AG09309 (cell line): ENCODE data around the gene SLC25A20.
A peak's percentile ranks its signal among the peaks of the same experiment; 100 is the strongest.

Source experiments
- DNase-seq: peaks from one replicate; pipeline ENCODE4 v3.0.0-alpha.2; 2010; ENCODE audit warnings: low read depth
- H3K4me3 ChIP-seq: 2 replicates; pipeline ENCODE4 v1.5.1; 2011; ENCODE audit warnings: mild to moderate bottlenecking, low read depth, low read length, moderate library complexity; ENCODE audit not compliant: control insufficient read depth
- TF ChIP-seq, protein P1 (sequence below): IDR thresholded peaks from 2 replicates; pipeline ENCODE4 v1.5.1; 2011; ENCODE audit warnings: mild to moderate bottlenecking, low read depth, low read length, inconsistent platforms; ENCODE audit not compliant: insufficient read depth, control insufficient read depth; ENCODE audit errors: missing control alignments

SLC25A20 gene, protein sequence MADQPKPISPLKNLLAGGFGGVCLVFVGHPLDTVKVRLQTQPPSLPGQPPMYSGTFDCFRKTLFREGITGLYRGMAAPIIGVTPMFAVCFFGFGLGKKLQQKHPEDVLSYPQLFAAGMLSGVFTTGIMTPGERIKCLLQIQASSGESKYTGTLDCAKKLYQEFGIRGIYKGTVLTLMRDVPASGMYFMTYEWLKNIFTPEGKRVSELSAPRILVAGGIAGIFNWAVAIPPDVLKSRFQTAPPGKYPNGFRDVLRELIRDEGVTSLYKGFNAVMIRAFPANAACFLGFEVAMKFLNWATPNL

DNA sequence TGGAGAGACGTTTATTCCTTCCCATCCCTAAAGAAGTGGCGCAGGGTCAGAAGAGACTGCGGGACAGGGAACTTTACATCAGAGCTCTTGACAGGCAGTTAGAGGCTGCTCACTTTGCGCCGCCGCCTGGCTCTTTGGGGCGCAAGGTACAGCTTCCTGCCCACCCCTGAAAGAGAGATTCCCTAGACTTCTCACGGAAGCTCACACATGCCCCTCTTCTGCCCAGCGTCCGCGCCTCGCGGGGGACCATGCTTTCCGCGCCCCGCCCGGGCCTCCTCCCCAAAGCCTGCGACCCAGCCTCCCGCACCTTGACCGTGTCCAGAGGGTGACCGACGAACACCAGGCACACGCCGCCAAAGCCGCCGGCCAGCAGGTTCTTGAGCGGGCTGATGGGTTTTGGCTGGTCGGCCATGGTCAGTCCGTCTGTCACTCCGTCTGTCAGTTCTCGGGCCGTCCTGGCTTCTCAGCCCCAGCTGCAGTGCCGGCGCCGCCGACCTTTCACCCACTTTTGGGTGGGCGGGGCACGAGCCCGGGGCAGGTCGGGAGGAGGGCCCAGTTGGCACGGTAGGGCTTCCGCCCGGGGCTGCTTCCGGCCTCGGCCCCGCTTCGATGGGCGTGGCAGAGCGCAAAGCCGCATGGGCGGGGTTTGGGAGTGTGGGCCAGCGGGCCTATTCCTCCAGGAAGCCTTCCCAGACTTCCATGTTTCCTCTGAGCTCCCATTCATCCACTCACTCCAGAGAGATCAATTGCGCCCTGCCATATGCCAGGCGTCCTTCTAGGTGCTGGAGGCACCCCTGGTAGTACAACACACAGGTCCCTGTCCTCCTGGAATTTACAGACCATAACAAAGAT lies at the start of gene SLC25A20:
SLC25A20 (minus strand) TSS at position 500 of the 852 bp plus-strand sequence; CDS start at position 412, 88 bp downstream.
- DNase-seq: peak; percentile 24
- TF ChIP-seq, protein P1, sequence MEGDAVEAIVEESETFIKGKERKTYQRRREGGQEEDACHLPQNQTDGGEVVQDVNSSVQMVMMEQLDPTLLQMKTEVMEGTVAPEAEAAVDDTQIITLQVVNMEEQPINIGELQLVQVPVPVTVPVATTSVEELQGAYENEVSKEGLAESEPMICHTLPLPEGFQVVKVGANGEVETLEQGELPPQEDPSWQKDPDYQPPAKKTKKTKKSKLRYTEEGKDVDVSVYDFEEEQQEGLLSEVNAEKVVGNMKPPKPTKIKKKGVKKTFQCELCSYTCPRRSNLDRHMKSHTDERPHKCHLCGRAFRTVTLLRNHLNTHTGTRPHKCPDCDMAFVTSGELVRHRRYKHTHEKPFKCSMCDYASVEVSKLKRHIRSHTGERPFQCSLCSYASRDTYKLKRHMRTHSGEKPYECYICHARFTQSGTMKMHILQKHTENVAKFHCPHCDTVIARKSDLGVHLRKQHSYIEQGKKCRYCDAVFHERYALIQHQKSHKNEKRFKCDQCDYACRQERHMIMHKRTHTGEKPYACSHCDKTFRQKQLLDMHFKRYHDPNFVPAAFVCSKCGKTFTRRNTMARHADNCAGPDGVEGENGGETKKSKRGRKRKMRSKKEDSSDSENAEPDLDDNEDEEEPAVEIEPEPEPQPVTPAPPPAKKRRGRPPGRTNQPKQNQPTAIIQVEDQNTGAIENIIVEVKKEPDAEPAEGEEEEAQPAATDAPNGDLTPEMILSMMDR: no peak

GRCh38 chr3:48945891-48946549 lies 47.3 kb upstream of the SLC25A20 start:
- TF ChIP-seq, protein P1: no peak
- DNase-seq: no peak
- H3K4me3 ChIP-seq: no peak overlapping the region

More for the DNA sequence above, at the start of gene SLC25A20:
- peak within 1 kb of the TSS; percentile 85 for H3K4me3 ChIP-seq

DNA sequence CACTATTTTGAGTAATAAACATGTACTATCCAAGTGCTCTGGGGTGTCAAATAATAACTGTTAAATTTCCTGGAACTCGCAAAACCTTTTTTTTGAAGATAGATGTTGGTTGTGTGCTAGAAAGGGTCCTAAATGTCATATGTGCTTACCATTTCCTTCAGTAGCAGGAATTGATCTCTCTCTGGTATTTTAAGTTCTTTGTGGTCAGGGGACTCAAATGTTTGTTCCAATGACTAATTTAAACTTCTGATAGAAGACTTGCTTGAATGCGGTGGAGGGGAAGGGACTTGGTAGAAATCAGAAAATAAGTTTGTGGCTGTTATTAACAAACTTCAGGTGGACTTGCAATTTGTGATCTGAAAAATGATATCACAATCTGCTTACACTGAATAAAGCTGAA lies 46.8 kb upstream of the SLC25A20 start:
- DNase-seq: no peak
- no peak overlapping the region for H3K4me3 ChIP-seq
- TF ChIP-seq, protein P1: no peak

DNA sequence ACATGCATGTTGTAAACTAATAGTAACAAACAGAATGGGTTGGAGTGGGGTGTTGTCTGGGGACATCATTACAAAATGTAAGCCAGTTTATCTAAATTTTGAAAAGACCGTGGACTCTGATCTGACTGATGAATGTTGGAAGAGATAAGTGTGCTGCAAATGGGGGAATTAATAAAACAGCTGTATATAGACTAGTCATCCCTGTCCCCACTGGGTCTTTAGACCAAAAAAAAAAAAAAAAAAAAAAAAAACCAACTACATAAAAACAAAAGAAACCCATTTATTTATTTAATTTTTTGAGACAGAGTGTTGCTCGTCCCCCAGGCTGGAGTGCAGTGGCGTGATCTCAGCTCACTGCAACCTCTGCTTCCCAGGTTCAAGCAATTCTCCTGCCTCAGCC lies 40.0 kb upstream of the SLC25A20 start:
- TF ChIP-seq, protein P1: no peak
- DNase-seq: no peak
- no peak overlapping the region for H3K4me3 ChIP-seq

DNA sequence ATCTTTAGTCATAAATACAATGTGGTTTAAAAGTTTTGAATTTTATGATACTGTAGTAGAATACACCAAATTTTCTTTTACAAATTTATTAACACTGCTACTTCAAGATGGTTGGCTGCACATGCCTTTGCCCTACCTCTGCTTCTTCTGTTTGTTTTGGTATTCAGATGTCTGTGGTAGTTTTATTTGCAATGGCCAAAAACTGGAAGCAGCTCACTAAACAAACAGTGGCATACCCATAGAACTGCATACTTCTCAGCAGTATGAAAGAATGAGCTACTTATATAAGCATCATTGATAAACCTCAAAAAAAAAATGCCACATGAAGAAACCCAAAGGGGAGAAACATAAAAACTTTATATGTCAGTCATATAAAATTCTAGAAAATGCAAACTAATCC lies 39.5 kb upstream of the SLC25A20 start:
- TF ChIP-seq, protein P1: no peak
- H3K4me3 ChIP-seq: no peak overlapping the region
- no peak for DNase-seq

GRCh38 chr3:48935530-48935929 lies 36.8 kb upstream of the SLC25A20 start:
- no peak overlapping the region for H3K4me3 ChIP-seq
- TF ChIP-seq, protein P1: no peak
- no peak for DNase-seq
